ENCODE results near the gene ITPR2. TPM values are rescaled to one million over a fixed set of nuclear protein-coding genes. Genes with fewer than 3 reads are reported as not detected.
A peak's percentile ranks its signal among the peaks of the same experiment; 100 is the strongest.
"Not testable (repeated sequence)": the region's sequence is repeated elsewhere in the genome, so short reads cannot be mapped to it uniquely, and the experiment has no call there.

The ITPR2 gene
- total RNA-seq, 1 experiment from 2014 or later: 4.9 TPM

GRCh38 chr12:26678697-26679660 is 154.0 kb downstream of the ITPR2 start:
- peak; percentile 21 for DNase-seq (ENCODE audit: low read depth)

GRCh38 chr12:26671487-26671886 is 161.5 kb downstream of the ITPR2 start:
- not testable (repeated sequence) for DNase-seq (ENCODE audit: low read depth)

GRCh38 chr12:26668847-26669246 is 164.1 kb downstream of the ITPR2 start:
- DNase-seq (ENCODE audit: low read depth): no peak

- DNase-seq (ENCODE audit: low read depth): no peak
Observed at GRCh38 chr12:26668230-26668629, 164.8 kb downstream of the ITPR2 start.

GRCh38 chr12:26666286-26666685 is 166.7 kb downstream of the ITPR2 start:
- DNase-seq (ENCODE audit: low read depth): no peak

GRCh38 chr12:26661399-26661798 is 171.6 kb downstream of the ITPR2 start:
- DNase-seq (ENCODE audit: low read depth): no peak

GRCh38 chr12:26659930-26660329 is 173.1 kb downstream of the ITPR2 start:
- no peak for DNase-seq (ENCODE audit: low read depth)

GRCh38 chr12:26658991-26659390 is 174.0 kb downstream of the ITPR2 start:
- DNase-seq (ENCODE audit: low read depth): no peak

GRCh38 chr12:26654623-26655022 is 178.4 kb downstream of the ITPR2 start:
- DNase-seq (ENCODE audit: low read depth): no peak

GRCh38 chr12:26651566-26652188 is 181.3 kb downstream of the ITPR2 start:
- peak; percentile 67 for DNase-seq (ENCODE audit: low read depth)

- no peak for DNase-seq (ENCODE audit: low read depth)
Observed at GRCh38 chr12:26651036-26651435, 182.0 kb downstream of the ITPR2 start.

- DNase-seq (ENCODE audit: low read depth): no peak
Observed at GRCh38 chr12:26648999-26649398, 184.0 kb downstream of the ITPR2 start.

GRCh38 chr12:26648584-26648983 is 184.4 kb downstream of the ITPR2 start:
- DNase-seq (ENCODE audit: low read depth): peak; percentile 88

GRCh38 chr12:26648066-26648465 is 184.9 kb downstream of the ITPR2 start:
- no peak for DNase-seq (ENCODE audit: low read depth)

- DNase-seq (ENCODE audit: low read depth): no peak
Observed at GRCh38 chr12:26647088-26647487, 185.9 kb downstream of the ITPR2 start.

GRCh38 chr12:26646571-26646970 is 186.4 kb downstream of the ITPR2 start:
- no peak for DNase-seq (ENCODE audit: low read depth)

- DNase-seq (ENCODE audit: low read depth): not testable (repeated sequence)
Observed at GRCh38 chr12:26644376-26644775, 188.6 kb downstream of the ITPR2 start.

GRCh38 chr12:26643532-26644315 is 189.3 kb downstream of the ITPR2 start:
- no peak for DNase-seq (ENCODE audit: low read depth)

GRCh38 chr12:26642361-26642760 is 190.6 kb downstream of the ITPR2 start:
- DNase-seq (ENCODE audit: low read depth): peak; percentile 55

GRCh38 chr12:26636710-26637328 is 196.2 kb downstream of the ITPR2 start:
- DNase-seq (ENCODE audit: low read depth): peak; percentile 78

GRCh38 chr12:26633591-26634210 is 199.3 kb downstream of the ITPR2 start:
- DNase-seq (ENCODE audit: low read depth): no peak
